Left colon (tissue), 2 donors: Measurements from ENCODE around the gene MTNR1B. TPM values are rescaled to one million over a fixed set of nuclear protein-coding genes. Genes with fewer than 3 reads are reported as not detected.
A peak's percentile ranks its signal among the peaks of the same experiment; 100 is the strongest.

ENCODE experiments used
- ATAC-seq: fragments of 200-7000 bp; cut with Tn5 transposase; one replicate; pipeline ENCODE4 v1.9.1; 2020; ENCODE audit warnings: mild to moderate bottlenecking, moderate library complexity
- DNase-seq, 2 donors: peaks; one replicate each; pipeline ENCODE4 v3.0.0-alpha.2; 2020
- intact Hi-C, 2 donors: fragments of 100-400 bp; cut with DNase I in 1 of 2; cut with micrococcal nuclease in 1 of 2; formaldehyde crosslinking; loops; one replicate each; pipeline versions ENCODE4 v1.11.2 to v1.14.0; 2022; cut with DNase I, micrococcal nuclease
- long read RNA-seq: library from polyadenylated mRNA; unstranded; transcript quantifications from one replicate; pipeline ENCODE4 v2.0.0, GENCODE V29; 2021
- total RNA-seq, 2 donors: library from RNA; stranded (reverse); fragmentation: NEBNext Ultra II Directional; extraction: Animal tissue kit (Norgen Biotek cat#: 25700); gene quantifications; one replicate each; pipeline ENCODE4 v1.2.1, GENCODE V29; 2021
- donor health status: DM: no; HTN: no; CAD: no.
- donor health status: DM: yes; HTN: yes; CAD: no.

The MTNR1B gene
- not detected for total RNA-seq
- long read RNA-seq = 0 reads

GRCh38 chr11:92969634-92970347 is at the start of gene MTNR1B:
Gene MTNR1B, plus strand, starts transcription at chr11:92969651. Its CDS starts 75 bp downstream, at chr11:92969726.
- ATAC-seq (no peak), DNase-seq (no peak)
- intact Hi-C loops = no loop called here

GRCh38 chr11:92920331-92920730 is 49.1 kb upstream of the MTNR1B start:
- intact Hi-C loops = no loop called here
- DNase-seq = no peak
- ATAC-seq = no peak

GRCh38 chr11:92922731-92923130 is 46.7 kb upstream of the MTNR1B start:
- intact Hi-C loops = no loop called here
- DNase-seq (no peak), ATAC-seq (no peak)

GRCh38 chr11:92929246-92929645 is 40.2 kb upstream of the MTNR1B start:
- intact Hi-C loops = no loop called here
- no peak for DNase-seq
- no peak for ATAC-seq

- intact Hi-C loops = no loop called here
Observed at GRCh38 chr11:92929653-92930052, 39.8 kb upstream of the MTNR1B start.

GRCh38 chr11:92931746-92932422 is 37.6 kb upstream of the MTNR1B start:
- DNase-seq (no peak), ATAC-seq (no peak)
- intact Hi-C loops = no loop called here

More at GRCh38 chr11:92929653-92930052, 39.8 kb upstream of the MTNR1B start:
- DNase-seq (no peak), ATAC-seq (no peak)

GRCh38 chr11:92939305-92939704 is 30.1 kb upstream of the MTNR1B start:
- ATAC-seq (no peak), DNase-seq (no peak)
- intact Hi-C loops = no loop called here

- DNase-seq (no peak), ATAC-seq (peak; percentile 67)
- intact Hi-C loops = loop anchor here in 1 of 2 donors (5.0 kb wide), 1 partner anchor 290 kb away; no protein-coding TSS in a partner anchor
Observed at GRCh38 chr11:92941676-92942571, 27.5 kb upstream of the MTNR1B start.

GRCh38 chr11:92946707-92947106 is 22.7 kb upstream of the MTNR1B start:
- ATAC-seq (no peak), DNase-seq (no peak)
- intact Hi-C loops = no loop called here

GRCh38 chr11:92948116-92948515 is 21.3 kb upstream of the MTNR1B start:
- DNase-seq (peak; percentile 42 to 63), ATAC-seq (peak; percentile 97)
- intact Hi-C loops = no loop called here

- ATAC-seq = no peak
- no peak for DNase-seq
- intact Hi-C loops = no loop called here
Observed at GRCh38 chr11:92954003-92954402, 15.4 kb upstream of the MTNR1B start.

GRCh38 chr11:92955860-92956259 is 13.6 kb upstream of the MTNR1B start:
- ATAC-seq (no peak), DNase-seq (no peak)
- intact Hi-C loops = no loop called here

GRCh38 chr11:92960886-92961285 is 8.6 kb upstream of the MTNR1B start:
- intact Hi-C loops = no loop called here
- ATAC-seq (no peak), DNase-seq (no peak)

- no peak for DNase-seq
- intact Hi-C loops = no loop called here
- ATAC-seq = no peak
Observed at GRCh38 chr11:92962446-92962845, 7.0 kb upstream of the MTNR1B start.

- DNase-seq = peak in 1 of 2 donors; percentile 39
- peak; percentile 64 for ATAC-seq
- intact Hi-C loops = no loop called here
Observed at GRCh38 chr11:92964471-92964870, 5.0 kb upstream of the MTNR1B start.

GRCh38 chr11:92965196-92965595 is 4.3 kb upstream of the MTNR1B start:
- ATAC-seq (no peak), DNase-seq (no peak)
- intact Hi-C loops = no loop called here

GRCh38 chr11:92967178-92967577 is 2.3 kb upstream of the MTNR1B start:
- no peak for ATAC-seq
- intact Hi-C loops = no loop called here
- no peak for DNase-seq

- DNase-seq (no peak), ATAC-seq (no peak)
- intact Hi-C loops = no loop called here
Observed at GRCh38 chr11:92967867-92968266, 1.6 kb upstream of the MTNR1B start.

GRCh38 chr11:92969293-92969633 is 188 bp upstream of the MTNR1B start:
- intact Hi-C loops = no loop called here
- ATAC-seq = no peak
- no peak for DNase-seq

GRCh38 chr11:92972248-92972647 is 2.8 kb downstream of the MTNR1B start:
- DNase-seq = no peak
- ATAC-seq = no peak
- intact Hi-C loops = no loop called here
